GM15510 (cell line): Measurements from ENCODE around the gene BAK1.

Experiments used
- POLR2A ChIP-seq: IDR thresholded peaks from 3 replicates; pipeline ENCODE4 v1.6.1; 2011; ENCODE audit warnings: borderline replicate concordance; ENCODE audit not compliant: insufficient read length; ENCODE audit errors: extremely low read depth

BAK1 gene

DNA sequence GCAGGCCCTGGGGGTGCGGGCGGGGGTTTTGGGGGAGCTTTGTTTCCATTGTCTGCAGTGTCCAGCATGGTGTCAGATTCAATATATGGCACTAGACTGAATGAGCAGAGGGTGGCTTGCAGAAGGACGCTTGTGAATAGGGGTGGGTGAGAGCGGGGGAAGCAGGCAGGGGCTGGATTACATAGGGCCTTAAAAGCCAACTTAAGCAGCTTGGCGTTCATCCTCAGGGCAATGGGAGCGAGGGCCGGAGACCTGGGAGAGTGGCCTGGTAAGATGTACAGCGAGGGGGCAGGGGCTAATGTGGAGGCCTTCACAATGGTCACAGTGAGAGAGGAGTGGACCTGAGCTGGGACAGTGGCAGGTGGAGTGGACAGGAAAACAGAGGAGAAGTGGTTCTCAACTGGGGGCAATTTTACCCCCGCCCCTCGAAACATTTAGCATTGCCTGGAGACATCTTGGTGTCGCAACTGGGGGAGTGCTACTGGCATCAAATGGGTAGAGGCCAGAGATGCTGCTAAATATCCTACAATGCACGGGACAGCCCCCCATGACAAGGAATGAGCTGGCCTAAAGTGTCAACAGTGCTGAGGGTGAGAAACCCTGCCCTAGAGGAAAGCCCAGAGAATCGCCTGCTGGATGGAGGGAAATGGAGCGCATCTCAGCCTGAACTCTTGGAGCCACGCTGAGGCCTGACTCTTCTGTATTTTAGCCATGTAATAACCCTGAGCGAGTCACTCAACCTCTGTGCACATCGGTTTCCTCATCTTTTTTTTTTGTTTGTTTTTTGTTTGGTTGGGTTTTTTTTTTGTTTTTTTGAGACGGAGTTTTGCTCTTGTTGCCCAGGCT, 15.1 kb upstream of the BAK1 start:
- TF ChIP-seq POLR2A: no peak

- no peak for TF ChIP-seq POLR2A
Measured at GRCh38 chr6:33593414-33593727, 13.3 kb upstream of the BAK1 start.

DNA sequence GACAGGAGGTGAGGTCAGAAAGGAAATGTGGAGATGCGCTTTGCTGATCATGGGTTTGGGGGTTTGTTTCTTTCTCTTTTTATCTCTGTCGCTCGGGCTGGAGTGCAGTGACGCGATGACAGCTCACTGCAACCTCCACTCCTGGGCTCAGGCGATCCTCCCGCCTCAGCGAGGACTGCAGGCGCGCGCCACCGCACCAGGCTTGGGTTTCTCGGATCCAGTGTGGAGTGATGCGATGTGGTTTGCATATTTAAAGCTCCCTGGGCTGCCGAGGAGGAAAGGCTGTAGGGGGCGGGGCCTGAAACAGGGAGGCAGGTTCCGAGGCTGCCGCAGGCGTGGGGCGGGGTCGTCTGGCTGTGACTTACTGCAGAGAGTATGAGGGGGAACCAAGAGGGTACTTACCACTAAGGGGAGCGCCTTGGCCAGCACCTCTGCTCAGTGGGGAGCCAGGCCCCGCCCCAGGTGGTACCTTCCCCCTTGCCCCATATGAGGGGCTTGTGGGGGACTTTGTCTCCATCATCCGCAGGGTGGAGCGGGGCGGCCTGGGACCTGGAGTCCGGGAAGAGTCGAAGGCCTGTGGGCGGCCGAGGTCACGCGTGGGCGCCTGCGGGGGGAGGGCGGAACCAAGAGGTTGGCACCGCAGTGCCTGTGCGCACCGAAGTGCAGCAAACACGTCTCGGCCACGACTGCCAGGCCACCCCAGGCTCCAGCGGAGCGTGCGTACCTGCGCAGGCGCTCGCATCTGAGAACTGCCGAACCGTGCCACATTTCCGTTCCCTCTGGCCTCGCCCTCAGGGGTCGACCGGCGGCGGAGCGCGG, 12.7 kb upstream of the BAK1 start:
- peak; percentile 35 for TF ChIP-seq POLR2A

GRCh38 chr6:33592280-33592594, 12.2 kb upstream of the BAK1 start:
- TF ChIP-seq POLR2A: no peak

DNA sequence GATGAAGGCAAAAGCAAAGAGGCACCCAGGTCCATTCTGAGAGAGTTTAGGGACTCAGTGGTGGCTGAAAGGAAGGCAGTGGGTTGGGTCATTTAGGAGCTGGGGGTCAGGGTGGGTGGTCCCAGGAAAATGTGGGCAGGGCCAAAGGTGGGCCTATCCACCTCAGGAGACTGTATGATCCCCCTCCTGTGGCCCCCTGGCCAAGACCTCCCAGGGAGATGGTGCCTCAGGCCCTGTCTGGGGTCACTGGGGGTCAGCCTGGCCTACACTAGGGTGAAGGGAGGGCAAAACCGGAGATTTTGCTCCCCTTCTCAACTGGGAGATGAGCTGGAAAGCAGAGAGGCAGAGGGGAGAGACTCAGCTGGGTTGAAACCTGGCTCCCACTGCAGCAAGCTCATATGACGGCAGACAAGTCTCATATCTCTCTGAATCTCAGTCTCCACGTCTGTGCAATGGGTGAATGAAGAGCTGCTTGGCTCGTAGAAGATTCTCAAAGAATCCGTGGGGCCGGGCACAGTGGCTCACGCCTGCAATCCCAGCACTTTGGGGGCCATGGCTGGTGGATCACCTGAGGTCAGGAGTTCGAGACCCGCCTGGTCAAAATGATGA, 11.5 kb upstream of the BAK1 start:
- TF ChIP-seq POLR2A: no peak

DNA sequence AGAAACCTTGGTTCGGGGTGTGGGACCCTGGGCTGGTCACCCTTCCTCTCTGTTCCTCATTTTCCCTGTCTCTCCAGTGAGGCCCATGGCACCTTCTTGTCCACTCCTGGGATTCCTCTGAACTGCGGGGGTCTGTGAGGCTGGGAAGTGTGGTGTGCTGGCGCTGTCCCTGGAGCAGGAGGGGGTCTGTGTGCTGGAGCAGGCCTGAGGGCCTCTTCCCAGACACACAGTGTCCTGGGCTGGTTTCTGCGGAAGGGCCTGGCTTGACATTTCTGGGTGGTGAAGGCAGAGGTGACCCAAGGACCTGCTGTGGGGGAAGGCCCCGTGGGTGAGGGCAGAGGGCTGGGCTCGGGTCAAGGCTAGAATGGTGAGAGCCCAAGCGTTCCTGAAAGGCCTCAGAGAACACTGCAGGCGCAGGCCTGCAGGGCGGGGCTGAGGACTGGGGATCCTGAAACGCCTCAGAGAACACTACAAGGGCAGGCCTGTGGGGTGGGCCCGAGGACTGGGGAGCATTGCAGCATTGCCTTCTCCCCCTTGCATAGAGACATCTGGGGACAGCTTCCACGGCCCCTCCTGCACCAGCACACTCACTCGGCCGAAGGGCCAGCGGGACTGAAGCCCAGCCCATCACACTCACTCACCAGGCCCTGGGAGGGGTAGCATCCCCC, 10.6 kb upstream of the BAK1 start:
- TF ChIP-seq POLR2A: no peak

DNA sequence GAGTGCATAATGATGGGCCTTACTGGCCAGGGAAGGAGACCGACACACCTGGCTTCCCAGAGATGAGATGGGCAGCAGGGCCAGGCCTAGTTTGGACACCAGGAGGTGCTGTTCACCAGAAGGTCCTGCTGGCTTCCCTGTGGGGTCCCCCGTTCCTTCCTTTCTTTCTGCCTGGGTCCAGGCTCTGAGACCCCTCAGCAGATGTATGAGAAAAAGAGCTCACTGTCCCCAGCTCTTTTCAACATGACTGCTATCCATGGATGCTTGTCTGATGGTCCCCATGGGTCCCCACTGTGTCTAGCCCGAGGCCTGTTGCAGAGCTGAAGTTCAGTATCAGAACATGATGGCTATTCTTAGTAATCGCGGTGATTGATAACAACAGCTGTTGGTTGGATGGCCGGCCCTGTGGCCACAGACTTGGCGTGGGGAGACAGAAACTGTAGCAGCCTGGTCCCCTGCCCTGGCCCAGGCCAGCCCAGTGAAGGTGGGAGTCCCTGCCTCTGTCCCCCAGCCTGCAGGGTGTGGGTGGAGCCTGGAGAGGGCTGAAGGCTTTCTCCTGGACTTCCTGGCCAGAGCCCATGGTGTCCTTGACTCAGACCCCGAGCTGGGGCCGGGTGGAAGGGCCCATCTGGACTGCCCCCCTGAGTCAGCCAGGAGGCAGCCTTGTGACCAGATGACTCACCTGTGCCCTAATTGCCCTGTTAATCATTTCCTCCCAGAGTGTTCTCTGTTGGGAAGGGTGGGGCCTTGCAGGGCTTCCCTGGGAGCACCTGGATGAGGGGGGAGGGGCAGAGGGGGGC, 9.9 kb upstream of the BAK1 start:
- no peak for TF ChIP-seq POLR2A

GRCh38 chr6:33589392-33589730, 9.3 kb upstream of the BAK1 start:
- TF ChIP-seq POLR2A: no peak

GRCh38 chr6:33588894-33589293, 8.8 kb upstream of the BAK1 start:
- no peak for TF ChIP-seq POLR2A

GRCh38 chr6:33587529-33587928, 7.5 kb upstream of the BAK1 start:
- no peak for TF ChIP-seq POLR2A

- TF ChIP-seq POLR2A: no peak
Measured at GRCh38 chr6:33586108-33586640, 6.1 kb upstream of the BAK1 start.

DNA sequence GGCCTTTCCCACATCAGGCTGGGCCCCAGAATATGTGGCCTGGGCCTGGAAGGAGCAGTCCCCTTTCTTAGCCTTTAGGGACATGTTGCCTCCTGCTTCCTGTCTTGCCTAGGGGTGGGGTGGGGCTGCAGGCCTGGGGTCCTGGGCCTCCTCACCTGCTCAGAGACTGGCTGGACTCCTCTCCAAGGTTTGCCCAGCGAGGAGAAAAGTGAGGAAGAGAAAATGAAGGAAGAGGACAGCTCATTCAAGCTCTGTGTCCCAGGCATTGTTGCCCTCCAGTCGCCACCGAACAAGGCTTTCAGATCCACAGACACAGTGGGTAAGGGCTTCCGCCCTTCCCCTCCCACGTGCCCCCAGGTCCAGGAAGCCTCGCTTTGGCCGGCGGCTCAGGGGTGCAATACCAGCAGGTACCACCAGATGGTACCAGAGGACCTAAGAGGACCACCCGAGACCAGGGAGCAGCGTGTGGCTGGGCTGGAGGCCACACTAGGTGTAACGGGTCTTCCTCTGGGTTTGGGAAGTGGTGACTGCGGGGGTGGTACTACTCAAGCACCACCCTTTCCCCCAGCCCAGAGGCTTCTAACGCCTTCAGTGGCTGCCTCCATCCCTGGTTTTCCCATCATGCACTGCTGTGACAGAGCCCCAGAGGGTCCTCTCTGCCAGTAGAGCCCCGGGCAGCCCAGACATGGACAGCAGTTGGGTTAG, 5.5 kb upstream of the BAK1 start:
- TF ChIP-seq POLR2A: peak; percentile 39

GRCh38 chr6:33584700-33585402, 4.8 kb upstream of the BAK1 start:
- TF ChIP-seq POLR2A: no peak
